ENCODE data around the gene SOX18.

Gene SOX18

DNA sequence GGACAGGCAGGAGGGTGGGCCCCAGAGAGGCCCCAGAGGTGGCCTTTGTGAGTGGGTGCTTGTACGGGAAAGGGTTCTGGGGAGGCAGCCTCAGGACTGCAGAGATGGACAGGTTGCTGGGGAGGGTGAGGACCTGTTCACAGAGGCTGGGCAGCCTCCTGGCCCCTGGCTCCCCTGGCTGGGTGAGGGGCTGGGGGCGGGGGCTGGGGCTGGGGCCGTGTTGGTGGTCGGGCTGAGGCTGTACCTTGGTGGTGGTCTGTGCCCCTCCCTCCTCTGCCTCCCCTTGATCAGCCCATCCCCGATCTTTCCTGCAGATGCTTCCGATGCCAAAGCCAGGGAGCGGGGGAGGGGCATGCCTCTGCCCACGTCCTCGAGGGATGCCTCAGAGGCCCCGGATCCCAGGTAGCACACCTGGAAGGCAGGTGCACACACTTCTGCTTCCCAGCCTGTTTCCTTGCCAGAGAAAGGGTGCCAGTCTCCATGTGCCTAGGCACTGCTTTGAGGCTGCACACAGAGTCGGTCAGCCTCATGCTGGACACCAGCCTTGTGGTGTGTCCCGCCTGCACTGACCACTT, 18.4 kb upstream of the SOX18 start:
- DNase-seq = no peak

DNA sequence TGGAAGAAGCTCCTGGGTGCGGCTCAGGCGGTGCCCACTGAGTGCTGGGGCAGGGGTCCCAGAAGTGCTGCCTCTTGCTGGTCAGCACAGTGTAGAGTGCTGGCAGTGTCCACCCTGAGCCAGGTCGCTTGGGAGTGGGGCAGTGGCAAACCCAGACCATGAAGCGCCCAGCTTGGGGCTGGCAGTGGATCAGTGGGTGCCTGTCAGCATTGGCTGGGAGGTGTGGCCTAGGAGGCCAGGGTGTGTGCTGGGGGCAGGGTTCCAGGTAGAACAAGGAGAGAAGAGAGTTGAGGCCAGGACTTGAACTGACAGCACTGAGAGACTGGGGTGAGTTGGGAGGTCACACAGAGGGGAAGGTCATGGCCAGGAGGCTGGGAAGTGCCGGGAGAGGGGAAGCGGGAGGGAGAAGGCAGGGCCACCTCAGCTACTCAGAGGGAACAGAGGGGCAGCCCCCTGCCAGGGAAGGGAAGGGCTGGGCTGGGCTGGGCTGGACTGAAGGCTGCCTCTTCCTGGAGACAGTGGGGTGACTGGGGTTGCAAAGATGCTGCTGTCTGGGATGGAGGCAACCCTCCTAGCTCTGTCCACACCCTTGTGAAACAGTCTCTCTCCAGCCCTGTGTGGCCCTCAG, 17.7 kb upstream of the SOX18 start:
- DNase-seq = no peak

- peak; percentile 44 for DNase-seq
These were observed 16.5 kb upstream of the SOX18 start for GRCh38 chr20:64065974-64066343.

DNA sequence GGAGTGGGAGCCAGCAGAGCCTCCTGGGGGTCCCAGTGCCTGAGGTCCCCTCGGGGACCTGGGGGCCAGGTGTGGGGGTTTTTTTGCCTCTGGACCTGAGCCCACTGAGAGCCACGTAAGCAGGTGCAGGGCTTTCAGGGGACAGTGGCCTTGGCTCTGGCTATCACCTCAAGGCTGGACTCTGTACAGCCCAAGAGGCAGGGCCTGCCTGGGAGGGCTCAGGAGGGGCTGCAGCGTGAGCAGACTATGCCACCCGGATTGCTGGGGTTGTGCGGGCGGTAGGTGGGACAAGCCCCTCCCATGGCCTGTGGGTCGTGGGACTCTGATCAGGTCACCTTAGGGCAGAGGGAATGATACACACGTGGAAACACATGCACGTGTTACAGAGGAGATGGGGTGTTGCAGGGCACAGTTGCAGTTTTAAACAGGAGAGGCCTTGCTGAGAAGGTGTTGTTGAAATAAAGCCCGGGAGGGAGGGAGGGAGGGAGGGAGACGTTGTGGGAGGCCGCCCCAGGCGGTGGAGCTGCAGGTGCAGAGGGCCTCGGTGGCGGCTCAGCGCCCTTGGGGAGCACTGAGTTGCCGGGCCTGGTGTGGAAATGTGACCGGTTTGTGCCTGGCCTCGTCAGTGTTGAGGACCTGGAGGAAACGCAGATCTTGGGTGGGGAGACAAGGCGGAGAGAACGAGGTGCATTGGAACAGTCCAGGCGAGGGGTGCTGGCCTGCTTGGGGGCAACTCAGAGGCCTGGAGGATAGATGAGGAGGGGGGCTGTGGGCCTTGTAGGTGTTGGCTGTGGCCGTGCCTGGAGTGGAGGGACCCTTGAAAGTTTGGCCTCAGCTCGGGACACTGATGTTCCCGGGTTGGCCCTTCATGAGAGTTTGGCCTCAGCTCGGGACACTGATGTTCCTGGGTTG, 15.9 kb upstream of the SOX18 start:
- DNase-seq = no peak

GRCh38 chr20:64064145-64064698, 14.8 kb upstream of the SOX18 start:
- DNase-seq = no peak

DNA sequence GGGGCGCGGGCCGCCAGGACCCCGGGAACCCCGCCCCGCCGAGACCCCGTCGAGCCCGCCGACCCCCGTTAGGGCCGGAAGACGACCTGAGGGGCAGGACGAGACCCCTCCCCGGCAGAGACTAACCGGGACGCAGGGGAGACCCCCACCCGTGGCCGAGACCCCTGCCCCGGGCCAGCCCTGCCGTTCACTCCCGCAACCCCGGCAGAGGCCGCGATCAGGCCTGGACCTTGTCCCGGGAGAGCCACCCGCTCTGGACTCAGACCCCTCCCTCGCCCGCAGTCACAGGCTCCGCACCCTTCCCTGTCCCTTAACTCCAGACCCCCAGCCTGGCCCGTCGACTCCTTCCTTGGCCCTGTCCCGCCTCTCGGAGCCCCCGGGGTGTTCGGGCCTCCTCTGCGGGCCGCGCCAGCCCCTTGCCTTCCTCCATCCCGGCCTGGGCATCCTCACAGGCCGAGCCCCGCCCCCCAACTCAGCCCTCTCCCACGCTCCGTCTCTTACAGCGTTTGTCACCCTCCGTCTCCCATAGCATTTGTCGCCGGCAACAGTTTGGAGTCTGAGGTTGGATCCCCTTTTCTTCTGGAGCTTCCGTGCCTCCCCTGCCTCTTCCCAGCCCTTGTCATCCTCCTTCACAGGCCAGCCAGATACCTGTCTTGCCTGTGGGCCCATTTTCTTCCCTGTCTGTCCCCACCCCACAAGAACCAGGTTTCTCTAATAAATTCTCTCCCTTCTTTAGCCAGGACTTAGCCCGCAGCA, 14.1 kb upstream of the SOX18 start:
- peak; percentile 49 for DNase-seq

DNA sequence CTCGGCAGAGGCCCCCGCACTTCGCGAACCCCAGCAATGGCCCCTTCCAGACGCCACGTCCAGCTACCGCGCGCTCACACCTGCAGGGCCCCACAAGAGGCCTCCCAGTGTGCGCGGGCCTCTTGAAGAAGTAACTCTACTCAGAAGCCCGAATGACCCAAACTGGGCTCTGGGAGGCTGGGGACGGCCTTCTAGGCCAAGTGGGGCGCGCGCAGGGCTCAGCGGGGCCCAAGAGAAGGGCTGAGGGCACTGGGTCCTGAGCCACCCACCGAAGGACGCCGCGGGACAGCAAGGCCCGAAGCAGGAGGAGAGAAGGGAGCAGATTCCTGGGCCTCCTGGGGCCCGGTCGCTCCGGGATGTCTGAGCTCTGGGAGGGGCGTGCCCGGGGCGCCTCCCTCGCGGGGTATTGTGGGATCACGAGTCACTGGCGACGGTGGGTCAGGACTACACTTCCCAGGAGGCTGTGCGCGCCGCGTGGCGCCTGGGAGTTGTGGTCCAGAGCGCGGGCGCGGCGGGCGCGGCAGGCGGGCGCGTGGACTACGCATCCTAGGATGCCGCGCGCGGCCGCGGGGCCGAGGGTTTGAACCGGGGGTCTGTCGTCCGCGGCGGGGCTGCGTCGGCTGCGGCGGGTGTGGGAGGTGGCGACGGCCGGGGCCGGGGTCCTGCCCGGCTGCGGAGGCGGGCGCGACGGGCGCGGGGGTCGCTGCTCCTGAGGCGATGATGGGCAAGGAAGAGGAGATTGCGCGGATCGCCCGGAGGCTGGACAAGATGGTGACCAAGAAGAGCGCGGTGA, 13.4 kb upstream of the SOX18 start, which contains the start of gene TCEA2:
Gene TCEA2, plus strand, starts transcription at position 603 of the 793 bp plus-strand sequence. Its CDS starts 115 bp downstream, at position 718.
- peak; percentile 94 for DNase-seq

DNA sequence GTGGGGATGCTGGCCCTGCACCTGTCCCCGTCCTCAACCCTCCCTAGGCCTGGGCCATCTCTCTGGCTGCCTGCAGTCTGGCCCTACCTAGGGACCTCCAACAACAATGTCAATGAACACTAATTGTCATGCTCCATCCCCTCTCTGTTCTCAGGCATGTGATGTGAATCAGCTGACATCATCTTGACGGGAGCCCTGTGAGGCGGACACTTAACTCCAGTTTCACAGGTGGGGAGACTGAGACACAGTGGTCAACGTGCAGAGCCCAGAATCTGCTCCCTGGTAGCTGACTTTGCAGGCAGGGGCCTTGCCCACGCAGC, 12.8 kb upstream of the SOX18 start:
- DNase-seq = no peak

DNA sequence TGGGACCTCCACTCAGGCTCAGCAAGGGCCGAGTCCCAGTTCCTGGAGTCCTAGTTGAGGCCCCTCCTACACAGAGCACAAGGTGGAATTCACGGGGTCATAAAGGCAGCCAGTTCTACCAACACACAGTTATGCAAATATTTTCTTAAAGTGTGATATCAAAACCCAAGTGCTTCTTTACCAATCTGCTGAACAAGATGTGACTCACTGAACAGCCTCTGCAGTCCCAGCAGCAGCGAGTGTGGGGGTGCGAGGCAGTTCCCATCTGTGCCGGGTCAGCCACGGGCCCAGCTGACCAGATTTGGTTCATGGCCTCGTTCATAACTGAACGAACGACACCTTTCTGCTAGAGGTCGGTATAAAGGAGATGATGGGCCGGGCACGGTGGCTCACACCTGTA, 9.1 kb upstream of the SOX18 start:
- DNase-seq = no peak

GRCh38 chr20:64057628-64058498, 8.4 kb upstream of the SOX18 start:
- peak; percentile 47 for DNase-seq

GRCh38 chr20:64056889-64057627, 7.6 kb upstream of the SOX18 start:
- DNase-seq = no peak

DNA sequence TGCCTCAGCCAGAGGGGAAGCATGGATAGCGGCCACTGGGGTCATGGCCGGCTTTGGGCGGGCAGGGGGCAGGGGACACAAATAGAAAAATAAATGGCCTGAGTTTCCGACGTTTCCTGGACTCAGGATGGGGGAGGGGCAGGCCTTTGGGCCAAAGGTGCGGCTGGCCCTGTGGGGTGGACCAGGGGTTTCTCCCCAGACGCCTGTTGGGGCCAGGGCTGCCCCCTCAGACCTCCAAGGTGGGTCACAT, 7.1 kb upstream of the SOX18 start:
- no peak for DNase-seq

DNA sequence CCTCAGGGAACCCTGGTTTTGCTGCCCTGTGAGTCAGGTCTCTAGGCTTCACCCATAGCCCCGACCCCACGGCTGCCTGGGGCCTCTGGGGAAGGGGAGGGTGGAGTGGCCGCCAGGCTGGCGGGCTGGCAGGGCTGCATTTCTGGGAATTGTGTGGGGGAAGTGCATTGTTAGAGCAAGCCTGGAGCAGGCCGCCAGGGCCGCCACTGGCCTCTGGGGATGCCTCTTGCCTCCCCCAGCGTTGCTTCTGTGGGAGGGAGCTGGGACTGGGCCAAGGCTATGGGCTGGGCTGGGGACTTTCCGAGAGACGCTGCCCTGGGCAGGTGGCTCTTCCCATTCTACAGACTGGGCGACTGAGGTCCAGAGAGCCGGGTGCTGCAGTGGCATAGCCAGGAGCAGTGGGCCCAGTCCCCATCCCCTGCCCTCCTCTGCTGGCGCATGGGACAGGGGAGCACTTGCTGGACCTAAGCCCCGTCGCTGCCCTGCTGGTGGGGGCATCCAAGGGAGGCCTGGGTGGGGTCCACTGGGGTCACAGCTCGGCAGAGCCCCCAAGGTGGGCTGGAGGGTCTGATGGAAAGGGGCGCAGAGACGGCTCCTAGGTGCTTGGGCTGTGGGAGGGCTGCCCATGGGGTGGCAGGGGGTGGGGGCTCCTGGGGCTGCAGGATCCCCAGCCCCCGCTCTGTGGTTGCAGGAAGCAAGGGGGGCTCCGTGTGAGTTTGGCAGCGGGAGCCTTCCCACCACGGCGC, 6.6 kb upstream of the SOX18 start:
- DNase-seq = no peak

DNA sequence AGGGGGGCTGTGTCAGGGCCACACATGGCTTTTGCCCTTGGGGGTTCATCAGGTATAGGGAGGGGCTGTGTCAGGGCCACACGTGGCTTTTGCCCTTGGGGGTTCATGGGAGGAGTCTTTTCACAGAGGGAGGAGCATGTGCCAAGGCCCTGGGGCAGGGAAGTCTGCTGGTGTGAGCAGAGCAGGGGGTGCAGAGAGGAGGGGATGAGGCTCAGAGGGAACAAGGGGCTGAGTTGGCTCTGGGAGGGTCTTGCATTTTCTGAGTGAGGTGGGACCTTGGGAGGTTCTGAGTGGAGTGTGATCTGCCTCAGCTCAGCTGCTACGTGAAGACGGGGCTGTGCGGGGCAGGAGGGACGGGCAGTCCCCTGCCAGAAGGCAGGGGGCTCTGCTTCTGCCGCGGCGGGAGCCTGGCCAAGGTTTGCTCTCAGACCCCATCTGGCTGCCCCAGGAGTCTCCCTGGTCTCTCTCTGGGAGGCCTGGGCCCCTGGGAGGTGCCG, 6.0 kb upstream of the SOX18 start:
- no peak for DNase-seq

- DNase-seq = peak; percentile 19
These were observed 4.6 kb upstream of the SOX18 start for GRCh38 chr20:64053841-64054661.

- no peak for DNase-seq
These were observed 3.8 kb upstream of the SOX18 start for GRCh38 chr20:64052987-64053840.

DNA sequence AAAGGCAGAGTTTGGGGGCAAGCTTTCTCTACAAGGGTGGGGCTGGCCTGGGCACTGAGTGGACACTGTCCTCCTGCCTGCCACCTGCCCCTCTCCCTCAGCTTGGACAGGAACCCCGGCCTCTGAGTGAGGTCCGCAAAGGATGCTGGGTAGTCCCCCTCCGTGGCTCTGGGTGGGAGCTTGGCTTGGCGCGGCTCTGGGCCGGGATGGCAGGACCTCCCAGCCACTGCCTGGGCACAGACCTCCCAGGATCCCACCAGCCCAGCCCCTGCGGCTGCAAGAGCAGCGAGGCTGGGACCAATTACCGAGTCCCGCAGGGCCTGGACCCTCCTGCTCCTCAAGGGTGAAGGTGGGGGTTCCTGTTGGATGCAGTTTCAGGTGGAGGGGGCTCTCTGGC, 2.9 kb upstream of the SOX18 start:
- no peak for DNase-seq
